GM20431 (cell line): Measurements from ENCODE around the gene SMAD7.
"Not testable (repeated sequence)": the region's sequence is repeated elsewhere in the genome, so short reads cannot be mapped to it uniquely, and the experiment has no call there.

Experiments
- in situ Hi-C: fragments of 300-500 bp; cut with MseI, MboI; formaldehyde crosslinking; loops from one replicate; pipeline ENCODE4 v1.15.0; 2020; ENCODE audit warnings: low sequenced_read_pairs; ENCODE audit not compliant: unreplicated experiment

The SMAD7 gene

DNA sequence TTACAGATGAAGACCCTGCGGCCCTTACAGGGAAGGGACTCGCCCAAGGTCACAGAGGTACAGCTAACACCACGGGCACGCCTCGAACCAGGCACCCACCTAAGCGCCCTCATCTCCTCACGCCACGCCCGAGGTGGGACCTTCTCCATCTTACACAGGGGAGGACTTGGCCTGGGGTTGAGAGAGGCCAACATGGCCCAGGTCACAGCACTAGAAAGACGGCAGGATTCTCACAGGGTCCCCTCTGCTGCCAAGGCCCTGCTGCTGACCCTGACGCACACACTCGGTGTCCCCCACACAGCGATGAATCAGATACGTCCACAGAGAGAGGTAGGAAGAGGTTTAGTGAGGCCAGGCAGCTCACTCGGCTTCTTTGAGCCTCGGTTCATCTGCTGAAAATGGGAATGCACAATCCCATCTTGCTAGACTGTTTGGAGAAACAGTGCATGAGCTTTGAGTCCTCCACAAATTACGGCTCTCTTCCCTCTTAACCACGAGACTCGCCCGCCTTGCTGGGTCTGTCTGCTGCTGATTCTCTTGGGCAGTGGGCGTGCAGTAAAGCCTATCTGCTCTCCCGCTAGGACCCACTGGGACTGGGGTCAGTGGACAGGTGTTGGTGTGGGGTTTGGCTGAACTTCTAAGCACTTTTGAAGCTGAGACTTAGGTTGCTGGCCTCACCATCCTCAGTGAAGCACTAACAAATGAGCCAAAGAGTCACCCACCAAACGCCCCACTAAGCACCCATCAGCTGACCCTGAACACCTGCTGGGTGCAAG lies 79.2 kb downstream of the SMAD7 start:
- in situ Hi-C loops = no loop called here

DNA sequence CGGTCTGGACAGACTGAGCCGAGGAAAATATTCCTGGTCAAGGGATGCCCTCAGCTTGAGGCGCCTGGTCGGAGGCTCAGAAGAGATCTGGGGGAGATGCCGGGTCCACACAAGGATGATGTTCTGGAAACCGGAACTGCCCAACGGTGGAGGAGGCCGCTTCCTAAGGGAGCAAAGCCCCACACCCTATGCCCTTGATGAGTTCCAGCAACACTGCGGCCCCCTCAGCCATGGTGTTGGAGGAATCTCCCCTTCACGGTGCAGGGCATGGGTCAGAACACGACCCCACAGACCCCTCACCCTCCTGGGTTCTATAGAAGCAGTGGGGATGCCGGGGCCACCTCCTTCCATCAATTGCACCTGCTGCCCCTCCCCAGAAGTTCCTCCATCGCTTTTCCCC lies 79.8 kb downstream of the SMAD7 start:
- in situ Hi-C loops = not testable (repeated sequence)
